ENCODE measurements around the gene CYP21A2.

DNA sequence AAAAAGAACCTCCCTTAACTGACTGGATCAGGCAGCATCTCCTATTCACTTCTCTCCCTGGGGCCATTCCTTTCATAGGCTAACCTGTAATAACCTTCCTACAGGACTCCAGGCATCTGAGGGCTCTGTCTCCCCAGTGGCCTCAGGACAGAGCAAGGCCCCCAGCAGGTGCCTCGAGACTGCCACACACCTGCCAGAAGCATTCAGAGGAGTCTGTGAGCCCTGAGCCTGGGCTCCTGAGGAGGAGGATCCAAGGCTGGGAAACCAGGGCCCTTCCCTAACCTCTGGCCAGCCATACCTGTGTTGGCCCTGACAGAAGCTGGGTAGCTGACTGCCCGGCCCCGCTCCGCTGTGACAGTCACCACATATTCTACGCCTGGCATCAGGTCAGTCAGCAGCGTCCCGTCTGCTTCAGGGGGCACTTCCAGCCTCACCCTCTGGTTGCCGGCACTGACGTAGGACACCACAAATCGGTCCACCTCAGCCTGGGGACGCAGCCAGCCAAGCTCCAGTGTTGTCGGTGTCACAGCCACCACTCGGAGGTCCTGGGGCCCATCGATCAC, 50.4 kb downstream of the CYP21A2 start:
- TF ChIP-seq CTCF (IDR thresholded peaks at IDR 0.05 in 4 of 5, conservative IDR thresholded peaks at IDR 0.05 in 1 of 5) (no peak), POLR2A (IDR thresholded peaks at IDR 0.05) (no peak)
